ENCODE measurements around the gene PTPRE. TPM values are rescaled to one million over a fixed set of nuclear protein-coding genes. Genes with fewer than 3 reads are reported as not detected.

Gene PTPRE
- total RNA-seq, 1 experiment from 2014 or later = 0.70 TPM

DNA sequence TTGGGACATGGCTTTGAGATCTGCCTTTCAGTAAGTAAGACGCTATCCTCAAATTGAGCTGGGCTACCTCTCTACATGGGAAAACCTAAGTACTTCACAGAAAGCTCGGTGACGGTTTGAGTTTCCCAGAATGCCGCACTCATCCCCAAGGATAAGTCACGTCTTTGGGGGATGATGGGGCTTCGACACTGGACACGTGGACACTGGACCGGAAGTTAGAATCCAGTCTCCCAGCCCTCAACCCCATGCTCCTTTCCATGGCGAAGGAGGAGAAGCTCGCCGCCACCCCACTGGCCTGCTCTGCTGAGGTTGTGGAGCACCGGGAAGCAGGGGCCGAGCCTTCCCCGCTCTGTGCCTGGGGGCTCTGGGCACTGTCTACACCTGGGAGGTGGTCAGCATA, 27.5 kb downstream of the PTPRE start:
- Histone ChIP-seq H3K18ac (ENCODE audit: insufficient read length, low read depth, low read length) (no peak overlapping the region), H3K4me2 (ENCODE audit: insufficient read depth, insufficient read length, low read length) (no peak overlapping the region), H2BK5ac (ENCODE audit: insufficient read length, low read length) (no peak overlapping the region), H3K4me1 (ENCODE audit: insufficient read depth, low read length) (0 out of 2 replicates have a peak, but pooled peaks cover 4% of the 10 kb centered on the region), H2AFZ (ENCODE audit: low read length) (no peak overlapping the region), H2BK20ac (ENCODE audit: low read depth, low read length, poor library complexity, severe bottlenecking) (no peak overlapping the region), H3K4ac (ENCODE audit: low read depth, low read length) (no peak overlapping the region), H2BK120ac (ENCODE audit: low read depth, low read length, poor library complexity, severe bottlenecking) (no peak overlapping the region), H4K8ac (replicated peaks; ENCODE audit: insufficient read length, low read depth, low read length) (no peak overlapping the region), H3K9ac (ENCODE audit: extremely low read depth, insufficient read length, low read length) (no peak overlapping the region), H2BK12ac (ENCODE audit: insufficient read length, low read depth, low read length) (no peak overlapping the region), H3K79me2 (ENCODE audit: insufficient read depth, low read length) (no peaks in the 10 kb centered on the region), H3K27me3 (ENCODE audit: insufficient read depth, low read length) (no peaks in the 10 kb centered on the region), H3T11ph (ENCODE audit: low read length) (no peak overlapping the region), H3K56ac (ENCODE audit: insufficient read length, low read depth, low read length) (no peak overlapping the region), H3K23ac (ENCODE audit: insufficient read length, low read depth, low read length) (no peak overlapping the region), H4K5ac (ENCODE audit: insufficient read length, low read depth, low read length) (no peak overlapping the region), H3K79me1 (ENCODE audit: insufficient read depth, low read depth, low read length, poor library complexity, severe bottlenecking) (no peaks in the 10 kb centered on the region), H3K14ac (ENCODE audit: insufficient read depth, low read length) (no peak overlapping the region), H4K20me1 (ENCODE audit: control insufficient read depth, insufficient read depth, insufficient read length) (no peaks in the 10 kb centered on the region), H2BK15ac (ENCODE audit: low read depth, low read length) (no peak overlapping the region), H3K23me2 (ENCODE audit: insufficient read length, low read depth, low read length, poor library complexity, severe bottlenecking) (no peaks in the 10 kb centered on the region), H2AK5ac (ENCODE audit: insufficient read length, low read length) (no peak overlapping the region), H3K27ac (ENCODE audit: insufficient read length, low read depth, low read length) (no peak overlapping the region), H3K9me3 (ENCODE audit: control insufficient read depth, low read depth, low read length) (no peaks in the 10 kb centered on the region), H4K91ac (ENCODE audit: insufficient read length, low read depth, low read length) (no peak overlapping the region)
- Mint-ChIP-seq H3K27me3 (ENCODE audit: low read depth) (peaks cover 4% of the 10 kb centered on the region; the same call in 1 of the 2 replicates), H3K36me3 (ENCODE audit: insufficient read depth in 1 of 3, low read depth in 3 of 3) (no peaks in the 10 kb centered on the region), H3K4me3 (no peak overlapping the region), H3K4me1 (peaks cover 9 to 13% of the 10 kb centered on the region in 2 experiments), H3K9me3 (no peaks in the 10 kb centered on the region; a peak in 1 of 5 replicates), H3K27ac (no peak overlapping the region)
- no CpG with 5 or more reads among the region's 14 CpGs for WGBS (ENCODE audit: extremely low coverage, insufficient read length, low lambda C conversion rate)
- TF ChIP-seq, protein P1, sequence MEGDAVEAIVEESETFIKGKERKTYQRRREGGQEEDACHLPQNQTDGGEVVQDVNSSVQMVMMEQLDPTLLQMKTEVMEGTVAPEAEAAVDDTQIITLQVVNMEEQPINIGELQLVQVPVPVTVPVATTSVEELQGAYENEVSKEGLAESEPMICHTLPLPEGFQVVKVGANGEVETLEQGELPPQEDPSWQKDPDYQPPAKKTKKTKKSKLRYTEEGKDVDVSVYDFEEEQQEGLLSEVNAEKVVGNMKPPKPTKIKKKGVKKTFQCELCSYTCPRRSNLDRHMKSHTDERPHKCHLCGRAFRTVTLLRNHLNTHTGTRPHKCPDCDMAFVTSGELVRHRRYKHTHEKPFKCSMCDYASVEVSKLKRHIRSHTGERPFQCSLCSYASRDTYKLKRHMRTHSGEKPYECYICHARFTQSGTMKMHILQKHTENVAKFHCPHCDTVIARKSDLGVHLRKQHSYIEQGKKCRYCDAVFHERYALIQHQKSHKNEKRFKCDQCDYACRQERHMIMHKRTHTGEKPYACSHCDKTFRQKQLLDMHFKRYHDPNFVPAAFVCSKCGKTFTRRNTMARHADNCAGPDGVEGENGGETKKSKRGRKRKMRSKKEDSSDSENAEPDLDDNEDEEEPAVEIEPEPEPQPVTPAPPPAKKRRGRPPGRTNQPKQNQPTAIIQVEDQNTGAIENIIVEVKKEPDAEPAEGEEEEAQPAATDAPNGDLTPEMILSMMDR (conservative IDR thresholded peaks at IDR 0.05) = no peak
- no peak for DNase-seq

Measured in H9 (cell line).